ENCODE data around the gene ARHGEF4.

Gene ARHGEF4

DNA sequence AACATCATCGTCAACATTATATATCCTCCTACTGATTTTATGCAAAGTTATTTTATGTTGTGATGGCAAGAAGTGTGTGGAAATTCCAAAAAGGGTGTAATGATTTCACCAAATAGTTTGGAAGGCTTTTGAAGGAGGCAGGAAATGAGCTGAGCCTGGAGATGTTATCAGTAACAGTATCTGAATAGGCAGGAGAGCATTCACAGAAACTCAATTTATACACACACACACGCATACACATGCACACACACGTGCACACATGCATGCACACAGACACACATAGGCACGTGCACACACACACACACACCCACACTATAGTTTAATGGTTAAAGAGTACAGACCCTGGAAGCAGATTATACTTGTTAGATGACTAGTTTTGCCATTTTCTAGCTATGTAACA, 47.3 kb downstream of the ARHGEF4 start:
- Histone ChIP-seq H3K4me1 (ENCODE audit: control insufficient read depth, insufficient read depth, low read length) (no peaks in the 10 kb centered on the region), H3K4me3 (ENCODE audit: low read length) (no peak overlapping the region), H3K36me3 (ENCODE audit: insufficient read depth, low read length) (no peaks in the 10 kb centered on the region), H3K27me3 (ENCODE audit: control insufficient read depth, insufficient read depth, low read length) (no peaks in the 10 kb centered on the region), H3K4me2 (ENCODE audit: low read length) (no peak overlapping the region), H3K9ac (ENCODE audit: low read depth, low read length) (no peak overlapping the region), H3K9me3 (replicated peaks; ENCODE audit: low read length) (no peaks in the 10 kb centered on the region)

DNA sequence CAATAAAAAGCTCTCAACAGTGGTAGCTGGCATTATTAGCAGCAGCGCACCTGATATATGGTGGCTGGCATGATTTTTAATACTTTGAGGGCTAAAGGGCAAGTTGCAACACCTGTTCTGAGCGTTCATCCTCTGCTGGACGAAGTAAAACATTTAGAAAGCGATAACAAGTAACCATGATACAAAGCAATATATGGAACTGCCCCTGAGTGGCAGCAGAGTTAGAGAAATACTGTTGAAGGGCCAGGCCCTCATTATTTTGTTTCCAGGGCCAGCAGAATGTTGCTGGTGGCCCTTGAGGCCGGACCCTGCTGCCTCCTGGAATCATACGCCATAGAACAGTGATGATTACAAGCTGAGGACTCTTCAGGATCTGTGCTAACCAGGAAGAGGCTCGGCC, 47.8 kb downstream of the ARHGEF4 start:
- no peak overlapping the region for H3K9ac ChIP-seq (ENCODE audit: low read depth, low read length)
- no peak overlapping the region for H3K4me3 ChIP-seq (ENCODE audit: low read length)
- H3K4me1 ChIP-seq (ENCODE audit: control insufficient read depth, insufficient read depth, low read length), result no peaks in the 10 kb centered on the region
- H3K27me3 ChIP-seq (ENCODE audit: control insufficient read depth, insufficient read depth, low read length), result no peaks in the 10 kb centered on the region
- no peaks in the 10 kb centered on the region for H3K36me3 ChIP-seq (ENCODE audit: insufficient read depth, low read length)
- no peak overlapping the region for H3K4me2 ChIP-seq (ENCODE audit: low read length)
- H3K9me3 ChIP-seq (replicated peaks; ENCODE audit: low read length), result no peaks in the 10 kb centered on the region

DNA sequence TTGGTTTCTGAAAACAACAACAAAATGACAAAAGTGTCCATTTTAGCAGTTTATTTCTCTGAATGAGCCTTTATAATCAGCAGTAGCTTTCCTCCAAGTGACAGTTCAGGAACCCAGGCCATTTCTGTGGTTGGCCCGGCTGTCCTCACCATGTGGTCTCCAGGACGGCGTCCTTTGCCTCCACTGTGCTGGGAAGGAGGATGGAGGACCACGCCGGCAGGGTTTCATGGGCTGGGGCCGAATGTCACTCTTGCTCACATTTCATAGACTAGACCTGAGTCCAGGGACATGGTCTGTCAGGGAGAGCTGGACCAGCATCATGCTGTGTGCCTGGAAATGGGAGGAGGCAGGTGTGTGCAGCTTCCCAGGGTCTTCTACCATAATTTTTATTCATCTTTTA, 50.9 kb downstream of the ARHGEF4 start:
- no peaks in the 10 kb centered on the region for H3K4me1 ChIP-seq (ENCODE audit: control insufficient read depth, insufficient read depth, low read length)
- no peaks in the 10 kb centered on the region for H3K36me3 ChIP-seq (ENCODE audit: insufficient read depth, low read length)
- H3K27me3 ChIP-seq (ENCODE audit: control insufficient read depth, insufficient read depth, low read length), result no peaks in the 10 kb centered on the region
- H3K9me3 ChIP-seq (replicated peaks; ENCODE audit: low read length), result no peaks in the 10 kb centered on the region
- no peak overlapping the region for H3K4me3 ChIP-seq (ENCODE audit: low read length)
- no peak overlapping the region for H3K9ac ChIP-seq (ENCODE audit: low read depth, low read length)
- no peak overlapping the region for H3K4me2 ChIP-seq (ENCODE audit: low read length)

DNA sequence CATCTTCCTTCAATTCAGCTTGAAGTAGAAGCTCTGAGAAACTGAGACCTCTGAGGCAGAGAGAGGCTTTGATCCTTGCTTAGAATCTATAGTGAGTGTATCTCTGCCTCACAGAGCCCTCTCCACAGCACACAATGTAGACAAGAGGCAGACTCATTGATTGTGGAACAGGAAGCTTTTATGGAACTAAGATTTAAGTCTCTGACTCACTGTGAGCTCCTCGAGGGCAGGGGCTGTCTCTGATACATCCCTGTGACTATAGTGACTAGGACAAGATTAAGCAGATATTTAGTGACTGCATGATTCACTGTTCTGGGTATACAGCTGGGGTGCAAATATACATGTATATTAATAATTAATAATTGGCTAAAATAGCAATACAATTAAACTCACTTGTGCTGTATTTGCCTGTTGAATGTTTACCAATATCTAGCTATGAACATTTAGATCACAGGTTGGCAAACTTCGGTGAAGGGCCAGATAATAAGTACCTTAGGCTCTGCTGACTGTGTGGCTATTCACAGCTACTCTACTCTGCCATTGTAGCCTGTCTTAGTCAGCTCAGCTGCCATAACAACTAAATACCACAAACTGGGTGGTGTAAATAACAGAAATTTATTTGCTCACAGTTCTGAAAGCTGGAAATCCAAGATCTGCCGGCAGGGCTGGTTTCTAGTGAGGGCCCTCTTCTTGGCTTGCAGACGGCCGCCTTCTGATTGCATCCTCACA, 54.4 kb downstream of the ARHGEF4 start:
- no peak overlapping the region for H3K9ac ChIP-seq (ENCODE audit: low read depth, low read length)
- no peaks in the 10 kb centered on the region for H3K4me1 ChIP-seq (ENCODE audit: control insufficient read depth, insufficient read depth, low read length)
- H3K9me3 ChIP-seq (replicated peaks; ENCODE audit: low read length), result no peaks in the 10 kb centered on the region
- no peak overlapping the region for H3K4me3 ChIP-seq (ENCODE audit: low read length)
- H3K36me3 ChIP-seq (ENCODE audit: insufficient read depth, low read length), result no peaks in the 10 kb centered on the region
- H3K4me2 ChIP-seq (ENCODE audit: low read length), result no peak overlapping the region
- no peaks in the 10 kb centered on the region for H3K27me3 ChIP-seq (ENCODE audit: control insufficient read depth, insufficient read depth, low read length)

DNA sequence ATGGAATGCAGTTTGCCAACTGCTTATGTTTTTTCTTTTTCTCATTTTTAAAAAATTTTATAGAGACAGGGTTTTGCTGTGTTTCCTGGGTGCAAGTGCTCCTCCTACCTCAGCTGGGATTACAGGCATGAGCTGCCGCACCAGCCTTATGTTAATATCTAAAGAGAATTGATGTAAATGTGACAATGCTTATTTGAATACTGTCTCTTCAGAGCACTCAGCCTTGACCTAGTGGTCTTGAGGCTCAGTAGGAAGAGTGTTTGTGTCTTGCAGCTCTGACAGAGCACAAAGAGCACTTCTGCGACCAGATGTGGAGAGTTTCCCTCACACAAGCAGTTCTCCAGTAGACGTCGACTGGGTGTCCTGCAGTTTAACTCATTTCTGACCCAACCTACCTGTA, 55.3 kb downstream of the ARHGEF4 start:
- H3K4me3 ChIP-seq (ENCODE audit: low read length), result no peak overlapping the region
- no peak overlapping the region for H3K9ac ChIP-seq (ENCODE audit: low read depth, low read length)
- H3K36me3 ChIP-seq (ENCODE audit: insufficient read depth, low read length), result no peaks in the 10 kb centered on the region
- no peaks in the 10 kb centered on the region for H3K27me3 ChIP-seq (ENCODE audit: control insufficient read depth, insufficient read depth, low read length)
- H3K4me1 ChIP-seq (ENCODE audit: control insufficient read depth, insufficient read depth, low read length), result no peaks in the 10 kb centered on the region
- no peaks in the 10 kb centered on the region for H3K9me3 ChIP-seq (replicated peaks; ENCODE audit: low read length)
- no peak overlapping the region for H3K4me2 ChIP-seq (ENCODE audit: low read length)

DNA sequence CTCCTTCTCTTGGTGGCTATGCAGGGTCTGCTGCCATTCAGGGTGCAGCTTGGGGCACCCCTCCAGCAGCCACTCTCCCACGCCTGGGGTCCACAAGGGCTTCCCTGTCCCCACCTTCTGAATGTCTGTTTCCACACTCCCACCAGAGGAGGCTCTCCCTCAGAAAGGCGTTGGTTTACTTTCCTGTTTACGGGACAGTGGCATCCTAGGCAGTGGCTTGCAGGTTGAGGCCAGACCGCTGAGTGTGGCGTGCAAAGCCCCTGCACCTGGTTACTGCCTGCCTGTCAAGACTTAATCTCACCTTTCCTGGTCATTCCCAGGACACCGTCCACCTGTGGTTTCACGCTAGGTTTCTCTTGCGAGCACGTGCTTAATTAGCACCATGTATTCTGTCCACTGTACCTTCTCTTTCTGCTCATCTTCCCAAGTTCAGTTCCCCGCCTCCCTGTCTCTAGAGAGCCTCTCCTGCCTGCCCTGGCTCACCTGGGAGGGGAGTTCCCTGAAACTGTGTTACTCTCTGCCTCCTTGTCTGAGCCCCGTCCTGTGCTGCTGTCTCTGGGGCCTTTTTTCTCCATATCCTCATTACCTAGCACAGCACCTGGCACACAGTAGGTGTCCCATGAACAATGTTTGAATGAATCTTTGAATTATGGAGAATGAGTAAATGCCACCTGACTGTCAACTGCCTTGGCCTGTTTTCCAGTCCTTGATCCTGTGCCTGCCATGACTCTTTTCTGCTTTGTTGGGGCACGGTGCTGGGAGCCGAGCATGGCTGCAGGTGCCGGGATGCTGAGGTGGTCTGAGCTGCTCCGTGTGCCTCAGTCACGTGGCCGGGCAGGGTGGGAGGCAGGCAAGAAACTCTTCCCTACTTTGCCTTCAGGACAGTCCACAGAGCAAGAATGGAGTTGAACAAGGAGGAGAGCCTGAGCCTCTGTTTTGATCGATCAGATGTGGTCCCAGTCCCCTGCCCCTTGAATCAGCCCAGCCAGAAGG, 56.4 kb downstream of the ARHGEF4 start:
- Histone ChIP-seq H3K4me2 (ENCODE audit: low read length) (no peak overlapping the region), H3K9me3 (replicated peaks; ENCODE audit: low read length) (no peaks in the 10 kb centered on the region)

DNA sequence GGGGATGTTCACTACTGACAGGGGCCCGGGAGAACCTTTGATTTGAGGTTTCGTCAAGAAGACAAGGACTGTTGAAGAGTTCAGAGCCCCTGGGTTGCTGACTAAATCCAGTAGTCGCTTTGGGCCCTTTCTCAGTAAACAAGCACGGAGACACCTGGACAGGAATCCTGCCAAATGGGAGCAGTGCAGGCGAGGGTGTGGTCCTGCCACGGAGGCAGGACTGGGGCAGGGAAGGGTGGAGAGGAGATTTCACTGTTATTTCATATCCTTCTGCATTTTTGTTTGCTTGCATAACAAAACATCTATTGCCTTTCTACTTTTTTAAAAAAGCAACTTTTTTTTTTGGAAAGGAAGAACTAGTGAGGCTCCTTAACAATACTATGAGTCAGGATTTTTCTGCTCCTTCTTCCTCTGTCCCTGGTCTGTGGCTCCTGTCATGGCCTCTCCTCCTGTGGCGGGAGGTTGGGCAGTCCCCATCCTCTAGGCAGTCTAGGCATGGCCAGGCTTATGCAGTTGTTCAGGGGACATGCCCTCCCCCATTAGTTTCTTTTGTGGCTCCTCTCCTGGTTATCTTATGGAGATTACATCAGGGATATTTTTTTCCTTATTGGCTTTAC, 57.7 kb downstream of the ARHGEF4 start:
- H3K4me1 ChIP-seq (ENCODE audit: control insufficient read depth, insufficient read depth, low read length), result no peaks in the 10 kb centered on the region

More for the DNA sequence above, 56.4 kb downstream of the ARHGEF4 start:
- H3K4me3 ChIP-seq (ENCODE audit: low read length), result no peak overlapping the region
- H3K36me3 ChIP-seq (ENCODE audit: insufficient read depth, low read length), result no peaks in the 10 kb centered on the region
- H3K27me3 ChIP-seq (ENCODE audit: control insufficient read depth, insufficient read depth, low read length), result no peaks in the 10 kb centered on the region
- H3K4me1 ChIP-seq (ENCODE audit: control insufficient read depth, insufficient read depth, low read length), result no peaks in the 10 kb centered on the region
- no peak overlapping the region for H3K9ac ChIP-seq (ENCODE audit: low read depth, low read length)

DNA sequence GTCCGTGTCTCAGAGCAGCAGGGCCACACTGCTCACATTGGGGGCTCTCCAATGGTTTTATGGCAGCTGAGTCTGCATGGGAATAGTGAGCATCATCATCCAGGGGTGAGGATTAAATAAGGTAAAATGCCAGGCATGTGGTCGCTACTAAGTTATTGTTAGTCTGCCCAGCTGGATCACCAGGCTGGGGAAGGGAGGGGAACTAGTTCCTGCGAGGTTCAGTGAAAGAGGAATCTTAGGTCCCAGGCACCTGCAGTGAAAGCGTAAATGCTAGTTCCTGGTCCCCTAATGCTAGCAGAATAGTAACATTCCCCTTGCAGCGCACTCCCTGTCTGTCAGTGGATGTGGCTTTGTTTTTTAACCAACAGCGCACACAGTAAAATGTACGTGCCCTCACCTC, 60.1 kb downstream of the ARHGEF4 start:
- Histone ChIP-seq H3K27me3 (ENCODE audit: control insufficient read depth, insufficient read depth, low read length) (no peaks in the 10 kb centered on the region), H3K4me1 (ENCODE audit: control insufficient read depth, insufficient read depth, low read length) (no peaks in the 10 kb centered on the region), H3K36me3 (ENCODE audit: insufficient read depth, low read length) (no peaks in the 10 kb centered on the region), H3K4me3 (ENCODE audit: low read length) (no peak overlapping the region), H3K9ac (ENCODE audit: low read depth, low read length) (no peak overlapping the region), H3K4me2 (ENCODE audit: low read length) (no peak overlapping the region), H3K9me3 (replicated peaks; ENCODE audit: low read length) (no peaks in the 10 kb centered on the region)

More for the DNA sequence above, 57.7 kb downstream of the ARHGEF4 start:
- Histone ChIP-seq H3K9me3 (replicated peaks; ENCODE audit: low read length) (no peaks in the 10 kb centered on the region), H3K4me3 (ENCODE audit: low read length) (no peak overlapping the region), H3K9ac (ENCODE audit: low read depth, low read length) (no peak overlapping the region), H3K4me2 (ENCODE audit: low read length) (no peak overlapping the region), H3K36me3 (ENCODE audit: insufficient read depth, low read length) (no peaks in the 10 kb centered on the region), H3K27me3 (ENCODE audit: control insufficient read depth, insufficient read depth, low read length) (no peaks in the 10 kb centered on the region)

DNA sequence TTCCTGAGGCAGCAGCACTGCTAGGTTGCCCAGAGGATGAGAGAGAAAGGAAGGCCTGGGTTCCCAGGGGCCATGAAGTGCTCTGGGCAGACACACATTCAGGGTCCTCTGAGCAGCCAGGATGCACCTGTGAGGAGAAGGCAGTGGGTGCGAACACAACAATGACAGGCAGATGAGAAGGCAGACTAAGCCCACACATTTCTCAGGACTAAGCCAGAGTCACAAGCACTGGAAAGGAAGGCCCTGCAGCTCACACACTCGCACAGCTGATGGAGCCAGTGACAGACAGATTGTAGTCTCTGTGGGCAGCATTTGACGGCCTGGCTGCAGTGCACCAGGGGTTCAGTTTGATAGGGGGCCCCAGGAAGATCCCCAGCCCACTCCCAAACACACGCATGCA, 61.8 kb downstream of the ARHGEF4 start:
- H3K27me3 ChIP-seq (ENCODE audit: control insufficient read depth, insufficient read depth, low read length), result no peaks in the 10 kb centered on the region
- no peak overlapping the region for H3K4me3 ChIP-seq (ENCODE audit: low read length)
- no peaks in the 10 kb centered on the region for H3K4me1 ChIP-seq (ENCODE audit: control insufficient read depth, insufficient read depth, low read length)
- no peaks in the 10 kb centered on the region for H3K9me3 ChIP-seq (replicated peaks; ENCODE audit: low read length)
- H3K9ac ChIP-seq (ENCODE audit: low read depth, low read length), result no peak overlapping the region
- no peaks in the 10 kb centered on the region for H3K36me3 ChIP-seq (ENCODE audit: insufficient read depth, low read length)
- no peak overlapping the region for H3K4me2 ChIP-seq (ENCODE audit: low read length)

DNA sequence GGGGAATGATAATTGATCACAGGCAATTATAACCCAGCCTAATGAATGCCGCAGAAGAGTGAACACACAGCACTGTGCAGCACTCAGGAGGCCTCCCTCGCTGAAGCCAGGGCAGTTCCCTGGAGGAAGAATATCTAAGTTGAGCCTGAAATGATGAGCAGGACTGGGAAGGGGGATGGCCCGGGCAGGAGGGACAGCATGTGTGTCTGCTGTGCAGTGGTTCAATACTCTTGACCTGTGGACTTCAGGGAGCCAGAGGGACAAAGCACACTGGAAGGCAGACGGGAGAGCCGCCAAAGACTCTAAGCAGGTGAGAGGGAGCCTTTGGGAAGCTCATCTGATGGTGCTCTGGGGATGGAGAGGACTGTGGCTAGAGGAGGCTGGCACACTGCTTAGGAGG, 62.6 kb downstream of the ARHGEF4 start:
- H3K4me2 ChIP-seq (ENCODE audit: low read length), result no peak overlapping the region
- no peak overlapping the region for H3K9ac ChIP-seq (ENCODE audit: low read depth, low read length)
- H3K4me1 ChIP-seq (ENCODE audit: control insufficient read depth, insufficient read depth, low read length), result no peaks in the 10 kb centered on the region
- no peak overlapping the region for H3K4me3 ChIP-seq (ENCODE audit: low read length)
- no peaks in the 10 kb centered on the region for H3K27me3 ChIP-seq (ENCODE audit: control insufficient read depth, insufficient read depth, low read length)
- H3K36me3 ChIP-seq (ENCODE audit: insufficient read depth, low read length), result no peaks in the 10 kb centered on the region
- H3K9me3 ChIP-seq (replicated peaks; ENCODE audit: low read length), result no peaks in the 10 kb centered on the region

DNA sequence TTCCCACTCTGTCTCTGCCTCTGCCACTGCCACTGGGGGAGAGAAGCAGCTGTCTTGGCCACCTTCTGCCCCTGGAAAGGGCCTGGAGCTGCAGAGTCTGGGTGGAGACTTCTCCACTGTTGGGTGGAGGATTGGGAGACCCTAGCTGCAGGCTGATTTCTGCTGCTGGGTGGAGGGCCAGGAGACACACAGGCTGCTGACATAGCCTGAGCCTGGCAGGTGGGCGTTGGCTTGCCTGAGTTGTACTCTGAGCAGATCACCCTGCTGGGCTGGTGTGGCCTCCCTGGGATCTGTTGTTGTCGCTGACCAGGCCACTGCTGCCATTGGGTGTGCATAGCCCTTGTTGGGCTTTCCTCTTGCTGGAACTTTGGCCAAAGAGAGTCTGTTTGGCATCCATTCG, 64.3 kb downstream of the ARHGEF4 start:
- Histone ChIP-seq H3K36me3 (ENCODE audit: insufficient read depth, low read length) (no peaks in the 10 kb centered on the region), H3K4me2 (ENCODE audit: low read length) (no peak overlapping the region), H3K27me3 (ENCODE audit: control insufficient read depth, insufficient read depth, low read length) (no peaks in the 10 kb centered on the region)

More for the DNA sequence above, 64.3 kb downstream of the ARHGEF4 start:
- H3K9ac ChIP-seq (ENCODE audit: low read depth, low read length), result no peak overlapping the region
- no peaks in the 10 kb centered on the region for H3K4me1 ChIP-seq (ENCODE audit: control insufficient read depth, insufficient read depth, low read length)
- no peaks in the 10 kb centered on the region for H3K9me3 ChIP-seq (replicated peaks; ENCODE audit: low read length)
- no peak overlapping the region for H3K4me3 ChIP-seq (ENCODE audit: low read length)

Data from skeletal muscle satellite cell (primary cell).